GM12864 (cell line): Measurements from ENCODE around the gene SRP68.

Experiments used
- DNase-seq: peaks from one replicate; pipeline ENCODE4 v3.0.0-alpha.2; 2011; ENCODE audit warnings: low read depth
- H3K4me3 ChIP-seq: 2 replicates; pipeline ENCODE4 v1.5.1; 2011; ENCODE audit warnings: mild to moderate bottlenecking, low read depth, low read length, control low read depth
- TF ChIP-seq, protein P1 (sequence below): IDR thresholded peaks from 2 replicates; pipeline ENCODE4 v1.5.1; 2011; ENCODE audit warnings: low read depth, mild to moderate bottlenecking, moderate library complexity, low read length, control low read depth, inconsistent platforms; ENCODE audit errors: missing control alignments

The SRP68 gene

DNA sequence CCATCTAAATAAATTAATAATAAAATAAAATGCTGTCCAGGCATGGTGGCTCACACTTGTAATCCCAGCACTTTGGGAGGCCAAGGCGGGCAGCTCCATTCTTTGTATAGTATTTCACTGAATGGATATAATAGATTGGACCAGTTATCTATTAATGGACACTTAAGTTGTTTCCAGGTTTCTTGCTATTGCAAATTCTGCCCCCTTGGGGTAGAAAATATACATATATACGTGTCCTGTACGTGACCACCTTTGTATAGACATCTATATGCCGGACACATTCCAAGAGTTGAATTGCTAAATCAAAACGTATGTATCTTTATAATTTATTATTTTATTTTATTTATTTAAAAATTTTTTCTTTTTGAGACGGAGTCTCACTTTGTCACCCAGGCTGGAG, 35.2 kb upstream of the SRP68 start:
- no peak for DNase-seq
- TF ChIP-seq, protein P1, sequence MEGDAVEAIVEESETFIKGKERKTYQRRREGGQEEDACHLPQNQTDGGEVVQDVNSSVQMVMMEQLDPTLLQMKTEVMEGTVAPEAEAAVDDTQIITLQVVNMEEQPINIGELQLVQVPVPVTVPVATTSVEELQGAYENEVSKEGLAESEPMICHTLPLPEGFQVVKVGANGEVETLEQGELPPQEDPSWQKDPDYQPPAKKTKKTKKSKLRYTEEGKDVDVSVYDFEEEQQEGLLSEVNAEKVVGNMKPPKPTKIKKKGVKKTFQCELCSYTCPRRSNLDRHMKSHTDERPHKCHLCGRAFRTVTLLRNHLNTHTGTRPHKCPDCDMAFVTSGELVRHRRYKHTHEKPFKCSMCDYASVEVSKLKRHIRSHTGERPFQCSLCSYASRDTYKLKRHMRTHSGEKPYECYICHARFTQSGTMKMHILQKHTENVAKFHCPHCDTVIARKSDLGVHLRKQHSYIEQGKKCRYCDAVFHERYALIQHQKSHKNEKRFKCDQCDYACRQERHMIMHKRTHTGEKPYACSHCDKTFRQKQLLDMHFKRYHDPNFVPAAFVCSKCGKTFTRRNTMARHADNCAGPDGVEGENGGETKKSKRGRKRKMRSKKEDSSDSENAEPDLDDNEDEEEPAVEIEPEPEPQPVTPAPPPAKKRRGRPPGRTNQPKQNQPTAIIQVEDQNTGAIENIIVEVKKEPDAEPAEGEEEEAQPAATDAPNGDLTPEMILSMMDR, result peak; percentile 9
- H3K4me3 ChIP-seq, result no peak overlapping the region

DNA sequence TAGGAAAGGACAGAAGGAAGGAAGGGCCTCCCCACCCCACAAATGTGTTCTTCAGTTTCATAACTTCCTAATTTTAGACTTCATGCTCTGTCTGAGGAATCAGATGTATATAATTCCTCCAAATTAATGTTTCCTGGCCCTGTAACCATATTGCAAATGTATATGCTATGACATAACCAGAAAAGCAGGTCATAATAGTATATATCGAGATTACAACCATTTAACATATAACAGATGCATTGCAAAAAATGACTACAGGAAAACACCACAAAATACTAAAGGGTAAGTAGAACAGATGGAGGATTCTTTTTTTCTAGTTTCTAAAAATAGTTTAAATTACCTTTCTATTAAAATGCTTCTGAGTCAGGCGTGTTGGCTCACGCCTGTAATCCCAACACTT, 34.4 kb upstream of the SRP68 start:
- TF ChIP-seq, protein P1, result no peak
- no peak for DNase-seq
- no peak overlapping the region for H3K4me3 ChIP-seq

DNA sequence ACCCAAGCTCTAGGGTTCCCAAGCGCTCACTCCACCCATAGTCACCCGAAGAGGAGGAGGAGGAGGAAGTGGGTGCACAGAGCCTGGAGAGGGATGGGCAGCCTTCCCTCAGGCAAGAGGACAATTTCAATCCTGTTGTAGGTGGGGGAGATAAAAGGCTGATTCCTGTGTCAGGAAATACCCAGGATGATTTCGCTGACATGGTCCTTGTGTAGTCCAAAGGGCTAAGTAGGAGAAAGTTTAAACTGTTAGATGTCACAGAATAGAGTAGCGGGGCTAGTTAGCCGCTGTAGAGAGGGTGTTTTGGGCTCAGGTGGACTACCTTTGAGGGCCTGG, 32.5 kb upstream of the SRP68 start:
- H3K4me3 ChIP-seq, result no peak overlapping the region
- TF ChIP-seq, protein P1, result no peak
- DNase-seq, result no peak

DNA sequence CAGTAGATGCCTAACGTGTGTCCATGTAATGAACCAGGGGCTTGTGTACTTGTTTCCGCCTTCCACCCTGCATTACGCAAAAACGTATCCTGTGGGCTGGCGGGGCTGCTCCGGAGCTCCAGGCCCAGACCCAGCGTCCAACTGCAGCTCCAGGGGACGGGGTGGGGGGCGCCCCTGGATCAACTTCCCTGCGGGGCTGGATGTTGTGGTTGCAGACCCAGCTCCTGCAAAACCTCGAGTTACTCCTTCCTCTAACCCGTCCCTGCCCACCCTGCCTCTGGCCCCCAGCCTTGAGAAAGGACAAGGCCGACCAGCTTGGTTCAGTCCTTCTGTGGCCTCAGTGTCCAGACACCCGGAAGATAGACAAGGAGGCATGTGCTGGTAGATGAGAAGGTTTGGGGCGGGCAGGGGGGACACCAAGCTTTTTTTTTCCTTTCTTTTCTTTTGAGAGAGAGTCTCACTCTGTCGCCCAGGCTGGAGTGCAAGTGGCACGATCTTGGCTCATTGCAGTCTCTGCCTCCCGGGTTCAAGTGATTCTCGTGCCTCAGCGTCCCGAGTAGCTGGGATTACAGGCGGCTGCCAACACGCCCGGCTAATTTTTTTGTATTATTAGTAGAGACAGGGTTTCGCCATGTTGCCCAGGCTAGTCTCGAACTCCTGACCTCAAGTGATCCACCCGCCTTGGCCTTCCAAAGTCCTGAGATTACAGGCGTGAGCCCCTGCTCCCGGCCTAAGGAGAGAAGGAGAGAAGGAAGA, 32.0 kb upstream of the SRP68 start:
- DNase-seq, result no peak
- TF ChIP-seq, protein P1, result no peak
- H3K4me3 ChIP-seq, result peak overlapping the region; percentile 94

DNA sequence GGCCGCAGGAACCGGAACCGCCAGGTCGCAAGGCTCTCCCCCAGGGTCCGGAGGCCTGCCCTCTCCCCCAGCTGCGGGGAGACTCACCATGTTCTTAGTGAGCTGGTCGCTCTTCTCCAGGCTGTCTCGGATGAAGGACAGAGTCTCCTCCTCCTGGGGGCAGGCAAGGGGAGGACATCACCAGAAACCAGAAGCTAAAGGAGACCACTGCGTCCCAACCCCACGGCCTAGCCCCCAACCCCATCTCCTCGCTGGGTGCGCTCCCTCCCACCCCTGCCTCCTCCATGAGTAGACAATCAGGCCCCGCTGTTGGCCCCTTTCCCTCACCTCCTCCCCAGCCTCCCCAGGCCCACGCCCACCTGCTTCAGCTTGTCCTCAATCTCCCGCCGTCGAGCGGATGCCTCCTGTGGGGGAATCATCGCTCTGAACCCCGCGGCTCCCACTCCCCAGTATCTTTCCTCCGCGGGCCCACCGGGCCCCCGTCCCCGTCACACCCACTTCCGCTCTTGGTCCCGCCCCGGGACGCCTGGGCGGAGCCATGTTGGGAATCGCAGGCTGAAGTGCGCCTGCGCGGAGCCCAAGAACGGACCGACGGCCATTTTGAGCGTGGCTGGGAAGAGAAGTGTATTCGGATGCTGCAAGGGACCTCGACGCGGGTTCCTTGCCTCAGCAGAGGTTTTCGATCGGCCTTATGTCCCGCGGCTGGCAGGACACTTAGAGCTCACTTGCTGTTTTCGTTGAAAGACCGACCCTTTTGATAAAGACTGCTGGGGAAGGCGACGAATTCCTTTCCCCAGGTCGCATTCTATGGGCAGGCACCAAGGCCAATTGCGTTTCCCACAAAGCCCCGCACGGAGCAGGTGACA, 31.2 kb upstream of the SRP68 start, which contains the start of gene EXOC7:
Gene EXOC7 (minus strand): TSS at position 514 of the 866 bp plus-strand sequence. CDS start 95 bp downstream, at position 419.
- TF ChIP-seq, protein P1, result peak; percentile 13
- peak within 1 kb of the TSS; percentile 94 for H3K4me3 ChIP-seq
- DNase-seq, result peak; percentile 58

DNA sequence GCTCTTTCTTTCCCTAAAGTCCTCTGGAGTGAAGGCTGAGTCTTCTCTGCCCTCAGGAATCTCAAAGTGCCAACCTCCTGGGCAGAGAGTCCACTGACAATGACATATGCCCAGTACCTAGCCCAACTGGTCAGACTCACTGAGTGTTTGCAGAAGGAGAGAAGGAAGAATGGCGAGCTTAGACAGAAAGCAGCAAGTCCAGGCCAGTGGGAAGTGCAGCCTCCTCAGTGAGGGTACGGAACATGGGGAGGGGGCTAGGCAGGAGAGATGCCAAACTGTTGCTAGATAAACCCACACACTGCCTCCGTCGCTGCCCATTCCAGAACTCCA, 30.6 kb upstream of the SRP68 start:
- TF ChIP-seq, protein P1, result no peak
- no peak for DNase-seq
- H3K4me3 ChIP-seq, result peak overlapping the region; percentile 94
